Naive thymus-derived CD8-positive, alpha-beta T cell (primary cell): ENCODE data around the gene KDM5B. TPM values are rescaled to one million over a fixed set of nuclear protein-coding genes. Genes with fewer than 3 reads are reported as not detected.
"Not testable (repeated sequence)": the region's sequence is repeated elsewhere in the genome, so short reads cannot be mapped to it uniquely, and the experiment has no call there.

Source experiments
- ATAC-seq, 2 donors: fragments of 150-1000 bp; cut with Tn5 transposase in 1 of 2; sonication (Bioruptor Pico), chemical (Tn5 transposase) in 1 of 2; 1 replicate in 1 of 2; 2 replicates in 1 of 2; pipeline ENCODE4 v1.10.0; 2021; ENCODE audit warnings: mild to moderate bottlenecking in 2 of 2, moderate library complexity in 2 of 2
- POLR2A ChIA-PET: fragments of 350-600 bp; sonication (Branson Sonifier 250); formaldehyde crosslinking; loops from one replicate; lab custom pipeline; 2021; ENCODE audit warnings: antibody characterized with exemption; lab: Charles Lee
- DNase-seq, 10 donors: peaks; one replicate each; pipeline versions ENCODE4 v3.0.0 to v3.0.0-alpha.2; 2020 to 2022
- H3K27ac Mint-ChIP-seq, 10 donors: one replicate each; pipeline ENCODE4 v1.8.0; 2020 to 2022; ENCODE audit warnings: mild to moderate bottlenecking in 10 of 10, mixed read lengths in 10 of 10, moderate library complexity in 4 of 10, inconsistent platforms in 1 of 10
- H3K27me3 Mint-ChIP-seq, 5 donors: one replicate each; pipeline ENCODE4 v1.8.0; 2021 to 2022; ENCODE audit warnings: mixed read lengths in 5 of 5
- H3K36me3 Mint-ChIP-seq, 3 donors: one replicate each; pipeline ENCODE4 v1.8.0; 2020 to 2022; ENCODE audit warnings: mixed read lengths in 3 of 3, mild to moderate bottlenecking in 2 of 3, inconsistent platforms in 1 of 3
- H3K4me1 Mint-ChIP-seq, 4 donors: one replicate each; pipeline ENCODE4 v1.8.0; 2021 to 2022; ENCODE audit warnings: mixed read lengths in 4 of 4
- H3K4me3 Mint-ChIP-seq, 10 donors: one replicate each; pipeline ENCODE4 v1.8.0; 2020 to 2022; ENCODE audit warnings: mild to moderate bottlenecking in 10 of 10, mixed read lengths in 10 of 10, moderate library complexity in 6 of 10, inconsistent platforms in 1 of 10
- H3K9me3 Mint-ChIP-seq, 9 donors: one replicate each; pipeline ENCODE4 v1.8.0; 2020 to 2022; ENCODE audit warnings: mixed read lengths in 9 of 9, mild to moderate bottlenecking in 3 of 9, inconsistent platforms in 1 of 9, moderate library complexity in 1 of 9
- polyA plus RNA-seq, 3 donors: library from polyadenylated mRNA; unstranded; fragments of 300-500 nt; fragmentation: Illumina TruSeq; gene quantifications; one replicate each; pipeline ENCODE4 v1.2.3, GENCODE V29; 2021
- total RNA-seq, 8 experiments: library from RNA in 2 of 8; stranded (reverse) in 2 of 8; gene quantifications; one replicate each; pipeline ENCODE4 v1.2.3 and lab custom pipeline; 2021 to 2026

The KDM5B gene
- total and polyA plus RNA-seq, 5 experiments from 2014 or later = 7.9 to 48.0 (median 11.9) TPM

- DNase-seq = no peak
- Mint-ChIP-seq H3K36me3 (peaks cover 0 to 8% (median 2%) of the 10 kb centered on the region in 3 donors), H3K27me3 (no peaks in the 10 kb centered on the region), H3K9me3 (no peaks in the 10 kb centered on the region), H3K4me3 (no peak overlapping the region), H3K4me1 (peaks cover 12 to 63% (median 48%) of the 10 kb centered on the region in 4 donors), H3K27ac (no peak overlapping the region)
- no peak for ATAC-seq
- POLR2A ChIA-PET = no interaction called here
Observed at GRCh38 chr1:202801175-202801574, 7.0 kb downstream of the KDM5B start.

- Mint-ChIP-seq H3K36me3 (peaks cover 0 to 8% (median 2%) of the 10 kb centered on the region in 3 donors), H3K27ac (peak overlapping the region in 2 of 10 donors; percentile 27 to 29), H3K27me3 (no peaks in the 10 kb centered on the region), H3K4me3 (no peak overlapping the region), H3K9me3 (no peaks in the 10 kb centered on the region), H3K4me1 (peaks cover 11 to 62% (median 48%) of the 10 kb centered on the region in 4 donors)
- ATAC-seq = no peak
- no peak for DNase-seq
- POLR2A ChIA-PET = no interaction called here
Observed at GRCh38 chr1:202800742-202801141, 7.5 kb downstream of the KDM5B start.

- Mint-ChIP-seq H3K4me1 (peaks cover 11 to 59% (median 39%) of the 10 kb centered on the region in 4 donors), H3K9me3 (no peaks in the 10 kb centered on the region), H3K27ac (no peak overlapping the region), H3K36me3 (peaks cover 0 to 8% (median 2%) of the 10 kb centered on the region in 3 donors), H3K27me3 (no peaks in the 10 kb centered on the region), H3K4me3 (no peak overlapping the region)
- POLR2A ChIA-PET = no interaction called here
- DNase-seq = no peak
- no peak for ATAC-seq
Observed at GRCh38 chr1:202798792-202799331, 9.4 kb downstream of the KDM5B start.

- no peaks in the 10 kb centered on the region for H3K9me3 Mint-ChIP-seq
- POLR2A ChIA-PET = interaction anchor here (1.0 to 1.1 kb wide), 2 partner anchors 10 to 14 kb away, joined by 3 read pairs; no protein-coding TSS in a partner anchor
- no peak for ATAC-seq
Observed at GRCh38 chr1:202798260-202798659, 10.0 kb downstream of the KDM5B start.

GRCh38 chr1:202796670-202797069, 11.6 kb downstream of the KDM5B start:
- peaks cover 0 to 8% (median 2%) of the 10 kb centered on the region in 3 donors for H3K36me3 Mint-ChIP-seq
- DNase-seq (no peak), ATAC-seq (no peak)
- H3K4me1 Mint-ChIP-seq = peaks cover 16 to 45% (median 37%) of the 10 kb centered on the region in 4 donors
- POLR2A ChIA-PET = interaction anchor here (0.6 kb wide), 1 partner anchor 13 kb away, joined by 5 read pairs; no protein-coding TSS in a partner anchor
- H3K9me3 Mint-ChIP-seq = no peaks in the 10 kb centered on the region
- H3K27ac Mint-ChIP-seq = peak overlapping the region in 1 of 10 donors; percentile 4
- no peaks in the 10 kb centered on the region for H3K27me3 Mint-ChIP-seq
- no peak overlapping the region for H3K4me3 Mint-ChIP-seq

More at GRCh38 chr1:202798260-202798659, 10.0 kb downstream of the KDM5B start:
- H3K36me3 Mint-ChIP-seq = peaks cover 0 to 8% (median 2%) of the 10 kb centered on the region in 3 donors
- no peak for DNase-seq
- peak overlapping the region in 1 of 10 donors; percentile 70 for H3K27ac Mint-ChIP-seq
- no peak overlapping the region for H3K4me3 Mint-ChIP-seq
- H3K4me1 Mint-ChIP-seq = peaks cover 11 to 56% (median 39%) of the 10 kb centered on the region in 4 donors
- no peaks in the 10 kb centered on the region for H3K27me3 Mint-ChIP-seq

- H3K27me3 Mint-ChIP-seq, H3K9me3 Mint-ChIP-seq, POLR2A ChIA-PET, H3K36me3 Mint-ChIP-seq, ATAC-seq, H3K27ac Mint-ChIP-seq, H3K4me3 Mint-ChIP-seq, DNase-seq: not testable (repeated sequence)
- peaks cover 12 to 43% (median 35%) of the 10 kb centered on the region in 4 donors for H3K4me1 Mint-ChIP-seq
Observed at GRCh38 chr1:202794931-202795330, 13.3 kb downstream of the KDM5B start.

- Mint-ChIP-seq H3K9me3 (no peaks in the 10 kb centered on the region), H3K36me3 (peaks cover 0 to 3% (median 0%) of the 10 kb centered on the region in 3 donors), H3K27me3 (no peaks in the 10 kb centered on the region), H3K4me3 (no peak overlapping the region), H3K4me1 (peaks cover 14 to 48% (median 37%) of the 10 kb centered on the region in 4 donors), H3K27ac (no peak overlapping the region)
- POLR2A ChIA-PET = no interaction called here
- ATAC-seq (no peak), DNase-seq (no peak)
Observed at GRCh38 chr1:202794051-202794740, 14.0 kb downstream of the KDM5B start.

GRCh38 chr1:202791077-202791747, 17.0 kb downstream of the KDM5B start:
- H3K4me3 Mint-ChIP-seq = no peak overlapping the region
- no peak for DNase-seq
- peaks cover 11 to 41% (median 35%) of the 10 kb centered on the region in 4 donors for H3K4me1 Mint-ChIP-seq
- H3K36me3 Mint-ChIP-seq = peaks cover 0 to 3% (median 0%) of the 10 kb centered on the region in 3 donors
- no peaks in the 10 kb centered on the region for H3K27me3 Mint-ChIP-seq
- H3K9me3 Mint-ChIP-seq = no peaks in the 10 kb centered on the region
- POLR2A ChIA-PET = no interaction called here
- H3K27ac Mint-ChIP-seq = peak overlapping the region in 5 of 10 donors; percentile 15 to 79 (median 49)
- no peak for ATAC-seq

- Mint-ChIP-seq H3K4me3 (no peak overlapping the region), H3K4me1 (peaks cover 12 to 47% (median 35%) of the 10 kb centered on the region in 4 donors), H3K36me3 (peaks cover 0 to 3% (median 0%) of the 10 kb centered on the region in 3 donors), H3K9me3 (no peaks in the 10 kb centered on the region), H3K27ac (peak overlapping the region in 2 of 10 donors; percentile 16 to 68), H3K27me3 (no peaks in the 10 kb centered on the region)
- ATAC-seq = no peak
- POLR2A ChIA-PET = no interaction called here
- no peak for DNase-seq
Observed at GRCh38 chr1:202788800-202789199, 19.4 kb downstream of the KDM5B start.

GRCh38 chr1:202786804-202787203, 21.4 kb downstream of the KDM5B start:
- peak overlapping the region in 3 of 10 donors; percentile 14 to 56 (median 47) for H3K27ac Mint-ChIP-seq
- no peaks in the 10 kb centered on the region for H3K27me3 Mint-ChIP-seq
- no peaks in the 10 kb centered on the region for H3K9me3 Mint-ChIP-seq
- H3K4me1 Mint-ChIP-seq = peaks cover 11 to 53% (median 41%) of the 10 kb centered on the region in 4 donors
- DNase-seq (no peak), ATAC-seq (no peak)
- POLR2A ChIA-PET = interaction anchor here (0.5 kb wide), 1 partner anchor 65 kb away, joined by 4 read pairs; no protein-coding TSS in a partner anchor
- H3K4me3 Mint-ChIP-seq = no peak overlapping the region
- peaks cover 0 to 3% (median 0%) of the 10 kb centered on the region in 3 donors for H3K36me3 Mint-ChIP-seq

- POLR2A ChIA-PET = interaction anchor here (1.0 kb wide), 1 partner anchor 29 kb away, joined by 3 read pairs; the partner anchor contains the start of gene PCAT6
- ATAC-seq (no peak), DNase-seq (no peak)
- Mint-ChIP-seq H3K4me1 (peaks cover 5 to 38% (median 32%) of the 10 kb centered on the region in 4 donors), H3K27ac (peak overlapping the region in 4 of 10 donors; percentile 4 to 65 (median 27)), H3K36me3 (peaks cover 0 to 10% (median 0%) of the 10 kb centered on the region in 3 donors), H3K27me3 (no peaks in the 10 kb centered on the region), H3K4me3 (no peak overlapping the region), H3K9me3 (no peaks in the 10 kb centered on the region)
Observed at GRCh38 chr1:202781180-202781579, 27.0 kb downstream of the KDM5B start.

GRCh38 chr1:202770135-202770534, 38.1 kb downstream of the KDM5B start:
- Mint-ChIP-seq H3K9me3 (no peaks in the 10 kb centered on the region), H3K27ac (no peak overlapping the region), H3K4me1 (no peaks in the 10 kb centered on the region), H3K4me3 (no peak overlapping the region), H3K27me3 (no peaks in the 10 kb centered on the region), H3K36me3 (peaks cover 0 to 75% (median 12%) of the 10 kb centered on the region in 3 donors)
- DNase-seq (no peak), ATAC-seq (no peak)
- POLR2A ChIA-PET = no interaction called here
